ENCODE measurements around the gene TYMP.
A peak's percentile ranks its signal among the peaks of the same experiment; 100 is the strongest.
"Not testable (repeated sequence)": the region's sequence is repeated elsewhere in the genome, so short reads cannot be mapped to it uniquely, and the experiment has no call there.

Gene TYMP

DNA sequence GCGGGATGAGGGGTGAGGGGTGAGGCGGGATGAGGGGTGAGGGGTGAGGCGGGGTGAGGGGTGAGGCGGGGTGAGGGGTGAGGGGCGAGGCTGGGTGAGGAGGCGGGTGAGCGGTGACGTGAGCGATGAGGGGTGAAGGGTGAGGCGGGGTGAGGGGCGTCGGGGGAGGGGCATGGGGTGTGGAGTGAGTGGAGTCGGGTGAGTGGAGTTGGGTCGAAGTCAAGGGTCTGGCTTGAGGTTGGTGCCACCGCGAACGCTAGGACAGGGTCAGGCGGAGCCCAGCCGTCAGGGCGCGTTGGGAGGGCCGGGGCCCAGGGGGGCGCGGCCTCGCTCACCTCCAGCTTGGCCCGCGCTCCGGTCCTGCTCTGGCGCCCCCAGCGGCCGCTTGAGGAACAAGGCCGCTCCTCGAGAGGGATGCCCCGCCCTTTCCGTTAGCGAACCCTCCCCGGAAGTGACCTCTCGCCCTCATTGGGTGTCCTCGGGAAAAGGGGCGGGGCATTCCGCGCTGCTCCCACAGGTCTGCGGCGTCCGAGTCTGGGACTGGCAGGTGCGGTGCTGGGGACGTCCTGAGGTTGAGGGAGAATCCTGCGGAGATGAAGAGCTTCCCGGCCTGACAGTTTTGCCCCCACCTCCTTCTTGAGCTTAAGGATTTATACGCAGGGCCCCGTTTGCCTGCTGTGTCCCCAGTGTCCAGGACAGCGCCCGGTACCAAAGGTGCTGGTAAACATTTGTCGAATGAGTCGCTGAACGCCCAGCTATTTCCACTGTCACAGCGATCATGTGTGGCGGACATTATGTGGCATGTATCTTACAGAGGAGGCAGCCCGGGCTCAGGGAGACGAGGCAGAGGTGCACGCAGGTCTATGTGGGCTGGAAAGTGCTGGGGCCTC, 33.0 kb upstream of the TYMP start, which contains the start of gene SYCE3:
Gene SYCE3 (minus strand): TSS at position 397 of the 890 bp plus-strand sequence. CDS start 6,514 bp downstream, outside the sequence.
- peak; percentile 96 for DNase-seq

DNA sequence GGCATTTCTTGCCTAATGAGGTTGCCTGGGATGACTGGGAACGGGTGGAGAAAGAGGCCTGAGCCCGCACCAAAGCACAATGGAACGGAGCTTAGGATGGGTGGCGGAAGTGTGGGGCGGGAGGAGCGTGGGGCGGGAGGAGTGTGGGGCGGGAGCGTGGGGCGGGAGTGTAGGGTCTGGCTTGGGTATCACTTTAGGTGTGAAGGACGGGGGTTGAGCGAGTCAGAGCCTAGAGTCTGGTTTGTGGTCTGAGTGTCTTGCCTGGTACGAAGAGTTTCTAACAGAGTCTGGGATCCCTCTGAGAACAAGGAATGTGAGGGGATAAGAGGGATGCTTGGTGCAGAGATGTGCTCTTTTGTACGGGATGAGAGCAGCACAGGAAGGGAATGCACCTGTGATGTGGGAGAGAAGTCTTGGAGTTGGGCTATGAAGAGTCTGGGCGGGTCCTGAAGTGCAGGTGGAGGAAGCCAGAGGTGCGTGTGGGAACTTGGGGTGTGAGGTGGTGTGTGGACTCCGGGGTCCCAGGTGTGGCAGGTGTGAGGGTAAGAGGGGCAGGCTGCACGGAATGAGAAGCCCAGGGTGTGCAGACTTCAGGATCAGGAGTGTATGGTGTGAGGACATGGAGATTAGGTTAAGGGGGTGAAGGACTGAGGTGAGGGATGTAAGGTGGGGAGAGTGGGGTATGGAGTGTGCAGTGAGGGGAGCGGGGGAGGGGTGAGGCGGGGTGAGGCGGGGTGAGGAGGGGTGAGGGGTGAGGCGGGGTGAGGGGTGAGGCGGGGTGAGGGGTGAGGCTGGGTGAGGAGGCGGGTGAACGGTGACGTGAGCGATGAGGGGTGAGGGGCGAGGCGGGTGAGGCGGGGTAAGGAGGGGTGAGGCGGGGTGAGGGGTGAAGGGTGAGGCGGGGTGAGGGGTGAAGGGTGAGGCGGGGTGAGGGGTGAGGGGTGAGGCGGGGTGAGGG, 31.9 kb upstream of the TYMP start:
- DNase-seq = no peak

DNA sequence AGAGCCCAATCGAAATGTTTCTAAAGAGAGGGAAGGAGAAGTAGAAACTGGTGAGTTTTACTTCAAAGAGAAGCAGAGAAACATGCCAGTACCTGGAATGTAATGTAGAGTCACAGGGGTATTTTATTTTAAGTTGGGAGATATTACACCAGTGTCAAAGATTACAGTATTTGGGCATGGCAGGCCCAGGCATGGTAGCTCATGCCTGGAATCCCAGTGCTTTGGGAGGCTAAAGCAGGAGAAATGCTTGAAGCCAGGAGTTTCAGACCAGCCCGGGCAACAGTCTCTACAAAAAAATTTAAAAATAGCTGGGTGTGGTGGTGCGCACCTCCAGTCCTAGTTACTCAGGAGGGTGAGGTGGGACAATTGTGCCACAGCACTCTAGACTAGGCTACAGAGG, 30.2 kb upstream of the TYMP start:
- DNase-seq = no peak

DNA sequence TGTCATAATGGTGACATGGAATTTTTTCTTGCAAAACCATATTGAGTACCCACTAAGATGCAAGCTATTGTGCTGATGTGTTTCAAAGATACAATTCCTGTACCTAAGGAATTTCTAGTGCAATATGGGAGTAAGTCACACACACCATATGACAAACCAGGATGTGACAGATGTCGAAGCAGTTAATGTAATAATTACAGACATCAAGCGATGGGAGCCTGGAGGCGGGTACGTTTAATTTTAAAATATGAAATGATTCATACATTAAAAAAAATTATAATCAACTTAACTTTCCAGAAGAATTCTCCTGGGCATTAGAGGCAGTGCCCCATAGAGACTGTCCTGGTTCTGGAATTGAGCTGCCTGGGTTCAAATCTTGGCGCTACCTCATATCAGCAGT, 26.9 kb upstream of the TYMP start:
- DNase-seq = no peak

DNA sequence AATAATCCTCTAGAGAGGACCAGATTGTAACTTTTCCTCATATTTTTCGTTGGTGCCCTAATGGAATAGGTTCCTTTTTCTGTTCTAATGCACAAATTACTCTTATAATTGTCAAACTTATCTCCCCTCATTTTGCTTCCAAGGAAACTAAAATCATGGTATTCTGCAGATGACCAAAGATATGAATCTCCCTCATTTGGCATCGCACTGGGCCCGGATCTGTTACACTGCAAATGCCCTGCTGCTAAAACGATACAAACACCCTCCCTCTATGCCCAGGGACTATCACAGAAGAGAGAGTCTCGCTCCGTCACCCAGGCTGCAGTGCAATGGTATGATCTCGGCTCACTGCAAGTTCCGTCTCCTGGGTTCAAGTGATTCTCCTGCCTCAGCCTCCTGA, 23.5 kb upstream of the TYMP start:
- DNase-seq = no peak

DNA sequence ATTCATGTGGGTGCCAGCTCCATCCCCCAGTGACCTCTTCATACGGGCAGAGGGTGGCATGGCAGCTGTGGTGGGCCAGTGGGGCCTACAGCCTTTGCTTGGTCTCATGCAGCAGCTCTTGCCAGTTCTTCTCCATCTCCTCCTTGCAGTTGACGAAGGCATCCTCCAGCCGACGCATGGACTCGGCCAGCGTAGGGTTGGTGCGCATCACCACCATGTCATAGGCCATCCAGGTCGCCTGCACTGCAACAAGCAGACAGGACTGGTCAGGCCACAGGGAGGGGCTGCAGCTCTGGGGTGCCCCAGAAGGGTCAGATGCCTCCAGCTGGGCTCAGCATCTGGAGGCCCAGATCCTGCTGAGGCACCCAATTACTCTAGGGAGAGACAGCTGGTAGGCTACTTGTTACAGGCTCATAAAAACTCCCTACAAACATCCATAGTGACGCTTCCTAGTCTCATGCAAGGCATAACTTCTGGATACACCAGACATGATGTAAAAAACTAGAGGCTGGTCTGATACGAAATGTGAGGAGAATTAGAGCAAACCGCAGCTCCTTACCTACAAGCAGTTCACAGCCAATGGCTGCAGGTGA, 21.4 kb upstream of the TYMP start:
- no peak for DNase-seq

DNA sequence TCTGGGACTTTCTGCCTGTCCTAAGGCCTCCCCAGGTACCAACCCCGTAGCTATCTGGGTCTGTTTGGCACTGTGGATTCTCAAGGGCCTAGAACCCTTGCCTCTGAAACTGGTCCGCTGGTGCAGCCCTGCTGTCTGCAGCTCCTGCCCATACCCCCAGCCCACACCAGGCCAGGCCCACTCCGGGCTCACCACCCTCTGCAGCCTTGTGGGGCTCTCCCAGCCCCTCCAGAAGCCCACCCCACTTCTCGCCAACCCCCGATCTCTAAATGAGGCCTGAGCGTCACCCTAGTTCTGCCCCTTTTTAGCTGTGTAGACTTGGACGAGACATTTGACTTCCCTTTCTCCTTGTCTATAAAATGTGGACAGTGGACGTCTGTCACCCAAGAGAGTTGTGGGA, 20.6 kb upstream of the TYMP start:
- no peak for DNase-seq

DNA sequence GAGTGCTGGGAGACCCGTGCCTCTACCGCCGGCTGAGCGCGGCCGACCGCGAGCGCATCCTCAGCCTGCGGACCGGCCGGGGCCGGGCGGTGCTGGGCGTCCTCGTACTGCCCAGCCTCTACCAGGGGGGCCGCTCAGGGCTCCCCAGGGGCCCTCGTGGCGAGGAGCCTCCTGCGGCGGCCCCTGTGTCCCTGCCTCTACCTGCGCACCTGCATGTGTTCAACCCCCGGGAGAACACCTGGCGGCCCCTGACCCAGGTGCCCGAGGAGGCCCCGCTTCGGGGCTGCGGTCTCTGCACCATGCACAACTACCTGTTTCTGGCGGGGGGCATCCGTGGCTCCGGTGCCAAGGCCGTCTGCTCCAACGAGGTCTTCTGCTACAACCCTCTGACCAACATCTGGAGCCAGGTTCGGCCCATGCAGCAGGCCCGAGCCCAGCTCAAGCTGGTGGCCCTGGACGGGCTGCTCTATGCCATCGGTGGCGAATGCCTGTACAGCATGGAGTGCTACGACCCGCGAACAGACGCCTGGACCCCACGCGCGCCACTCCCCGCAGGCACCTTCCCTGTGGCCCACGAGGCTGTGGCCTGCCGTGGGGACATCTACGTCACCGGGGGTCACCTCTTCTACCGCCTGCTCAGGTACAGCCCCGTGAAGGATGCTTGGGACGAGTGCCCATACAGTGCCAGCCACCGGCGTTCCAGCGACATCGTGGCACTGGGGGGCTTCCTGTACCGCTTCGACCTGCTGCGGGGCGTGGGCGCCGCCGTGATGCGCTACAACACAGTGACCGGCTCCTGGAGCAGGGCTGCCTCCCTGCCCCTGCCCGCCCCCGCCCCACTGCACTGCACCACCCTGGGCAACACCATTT, 19.3 kb upstream of the TYMP start:
- no peak for DNase-seq

DNA sequence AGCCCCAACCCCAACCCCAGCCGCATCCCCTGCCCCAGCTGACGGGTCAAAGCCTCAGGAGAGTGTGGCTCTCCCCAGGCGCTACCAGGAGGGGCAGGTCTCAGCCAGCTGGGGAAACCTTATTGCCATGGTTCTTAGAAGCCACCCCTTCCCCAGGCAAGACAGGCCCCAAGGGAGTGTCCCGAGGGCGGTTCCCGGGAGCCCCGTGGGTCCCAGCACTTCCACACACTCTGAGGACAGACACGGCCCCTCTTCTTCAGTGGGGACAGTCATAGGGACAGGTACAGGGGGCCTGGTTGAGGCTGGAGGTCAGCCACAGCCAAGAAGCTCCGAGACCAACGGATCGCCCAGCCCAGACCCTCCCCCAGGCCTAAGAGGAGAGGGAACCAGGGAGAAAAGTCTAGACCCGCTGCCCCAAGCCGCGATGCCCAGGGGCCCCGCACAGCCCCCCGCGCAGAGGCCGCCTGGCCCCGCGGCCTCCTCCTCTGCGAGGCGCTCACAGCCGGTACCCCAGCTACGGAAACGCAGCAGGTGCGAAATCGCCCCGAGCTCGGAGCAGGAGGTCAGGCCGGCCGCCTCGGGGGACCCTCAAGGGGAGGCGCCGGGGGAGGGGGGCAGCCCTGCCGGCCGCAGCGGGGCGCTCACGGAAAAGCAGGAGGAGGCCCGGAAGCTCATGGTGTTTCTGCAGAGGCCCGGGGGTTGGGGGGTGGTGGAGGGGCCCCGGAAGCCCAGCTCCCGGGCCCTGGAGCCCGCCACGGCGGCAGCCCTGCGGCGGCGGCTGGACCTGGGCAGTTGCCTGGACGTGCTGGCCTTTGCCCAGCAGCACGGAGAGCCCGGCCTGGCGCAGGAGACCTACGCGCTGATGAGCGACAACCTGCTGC, 18.5 kb upstream of the TYMP start:
- peak; percentile 28 for DNase-seq

DNA sequence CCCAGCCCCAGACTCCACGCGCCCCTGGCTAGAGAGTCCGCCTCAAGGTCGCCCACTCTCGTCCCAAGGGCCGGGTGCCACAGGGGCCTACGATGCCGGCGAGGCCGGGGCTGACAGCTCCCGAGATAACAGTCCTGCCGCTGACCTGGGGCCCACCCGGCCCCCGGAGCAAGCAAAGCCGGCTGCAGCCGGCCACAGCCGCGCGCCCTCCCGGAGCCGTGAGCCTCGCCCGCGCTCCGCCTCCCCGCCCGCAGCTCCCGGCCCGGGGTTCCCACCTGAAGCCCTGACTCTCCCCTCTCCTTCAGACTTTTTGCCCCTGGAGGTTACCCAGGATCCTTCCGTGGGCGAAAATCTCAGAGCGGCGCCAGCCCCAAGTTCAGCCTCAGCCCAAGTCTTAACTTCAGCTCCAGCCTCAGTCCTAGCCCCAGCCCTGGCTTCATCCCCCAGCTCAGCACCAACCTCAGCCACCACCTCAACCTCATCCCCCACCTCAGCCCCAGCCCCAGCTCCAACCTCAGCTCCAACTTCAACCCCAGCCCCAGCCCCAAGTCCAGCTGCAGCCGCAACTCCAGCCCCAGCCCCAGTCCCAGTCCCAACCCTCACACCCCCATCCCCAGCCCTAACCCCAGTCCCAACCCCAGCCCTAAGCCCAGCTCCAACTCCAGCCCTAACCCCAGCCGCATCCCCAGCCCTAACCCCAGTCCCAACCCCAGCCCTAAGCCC, 17.6 kb upstream of the TYMP start:
- no peak for DNase-seq

DNA sequence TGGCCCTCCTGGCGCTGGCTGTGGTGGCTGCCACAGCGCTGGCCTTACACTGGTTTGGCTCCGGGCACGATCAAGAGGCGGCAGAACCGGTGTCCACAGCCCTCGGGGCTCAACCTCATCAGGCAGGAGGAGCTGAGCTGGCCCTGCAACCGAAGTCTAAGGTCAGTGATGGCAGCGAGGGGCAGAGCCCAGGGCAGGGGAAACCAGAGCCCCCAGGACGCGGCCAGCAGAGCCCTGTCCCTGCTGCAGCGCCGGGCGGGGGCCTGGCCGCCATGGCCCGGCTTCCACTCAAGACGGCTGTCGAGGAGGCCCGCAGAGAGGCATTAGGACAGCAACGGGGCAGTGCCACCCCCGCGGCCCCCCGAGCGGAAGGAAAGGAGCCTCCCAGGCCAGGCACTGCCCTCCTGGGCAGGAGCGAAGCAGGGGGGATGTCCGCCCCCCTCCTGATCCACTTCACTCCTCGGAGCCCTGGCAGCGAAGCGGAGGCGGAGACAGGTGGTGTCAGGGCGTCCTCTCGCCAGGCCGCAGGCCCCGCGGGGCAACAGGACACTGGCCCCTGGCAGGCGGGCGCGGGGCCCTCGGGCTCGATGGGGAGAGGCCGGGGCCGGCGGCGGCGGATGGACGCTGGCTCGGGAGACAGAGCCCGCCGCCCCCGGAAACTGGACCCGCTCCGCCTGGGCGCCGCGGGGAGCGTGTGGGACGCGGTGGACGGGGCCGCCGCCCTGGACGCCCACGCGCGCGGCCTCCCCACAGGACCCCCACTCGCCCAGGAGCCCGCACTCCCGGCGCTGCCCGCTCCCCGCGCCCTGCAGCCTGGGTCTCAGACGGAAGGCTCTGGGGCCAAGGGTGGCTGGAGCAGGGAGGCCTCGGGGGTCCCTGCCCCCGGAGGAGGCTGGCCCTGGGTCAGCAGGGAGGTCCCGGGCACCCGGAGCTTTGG, 16.8 kb upstream of the TYMP start:
- no peak for DNase-seq

DNA sequence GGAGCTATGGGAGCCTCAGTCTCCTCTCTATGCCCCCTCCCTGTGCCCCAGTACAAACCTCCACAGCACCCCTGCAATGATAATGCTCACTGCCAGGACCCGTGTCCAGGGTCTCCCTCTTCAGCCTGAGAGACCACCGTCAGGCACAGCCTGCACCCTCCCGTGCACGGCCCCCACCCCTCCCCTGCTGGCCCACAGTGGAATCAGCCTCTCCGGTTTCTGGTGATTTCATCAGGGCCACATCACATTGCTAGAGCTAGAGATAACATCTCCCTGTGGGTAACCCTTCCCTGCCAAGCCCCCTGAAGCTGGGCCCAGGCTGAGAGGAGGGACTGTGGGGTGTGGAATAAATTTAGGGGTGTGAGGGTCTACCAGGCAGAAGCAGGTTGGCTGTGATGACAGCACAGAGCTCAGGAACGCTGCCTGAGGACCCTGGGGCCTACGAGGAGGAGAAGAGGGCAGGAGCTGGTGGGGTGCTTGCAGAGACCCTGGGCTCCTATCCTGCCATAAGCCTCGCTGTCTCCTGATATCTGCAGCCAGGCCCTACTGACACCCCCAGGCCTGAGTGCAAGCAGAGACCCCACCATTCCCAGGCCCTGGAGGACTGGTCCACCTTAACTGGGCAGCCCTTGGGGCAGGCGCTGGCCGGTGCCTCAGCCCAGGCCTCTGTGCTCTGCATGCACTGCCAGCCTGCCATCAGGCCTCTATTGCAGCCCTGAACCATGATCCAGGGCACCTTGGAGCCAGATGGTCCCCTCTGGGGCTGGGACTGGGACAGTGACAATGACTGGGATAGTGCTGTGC, 15.9 kb upstream of the TYMP start, which contains the start of gene KLHDC7B:
Gene KLHDC7B (plus strand): TSS at position 378 of the 804 bp plus-strand sequence. CDS start 345 bp downstream, at position 723.
- no peak for DNase-seq

DNA sequence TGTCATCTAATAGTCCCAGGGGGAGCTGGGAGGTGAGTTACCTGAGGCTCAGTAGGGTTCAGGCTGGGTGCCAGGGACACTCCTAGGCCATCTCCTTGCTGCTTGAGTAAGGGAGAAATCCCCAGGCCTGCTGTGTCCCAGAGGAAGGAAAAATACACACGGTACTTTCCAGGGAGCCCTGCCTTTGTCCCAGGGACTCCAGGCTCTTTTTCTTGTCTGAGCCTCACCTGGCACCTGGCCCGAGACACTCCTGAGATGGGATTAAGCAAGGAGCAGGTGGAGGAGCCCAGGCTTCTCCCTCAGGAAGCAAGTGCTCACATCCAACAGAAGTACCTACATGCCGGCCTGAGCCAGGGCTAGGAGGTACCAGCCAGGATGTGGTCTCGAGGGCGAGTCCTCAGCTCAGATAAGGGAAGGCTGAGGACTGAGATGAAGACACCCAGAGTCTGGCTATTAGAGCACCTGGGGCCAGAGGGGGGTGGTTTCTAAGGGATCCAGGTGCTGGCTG, 15.0 kb upstream of the TYMP start:
- DNase-seq = no peak

DNA sequence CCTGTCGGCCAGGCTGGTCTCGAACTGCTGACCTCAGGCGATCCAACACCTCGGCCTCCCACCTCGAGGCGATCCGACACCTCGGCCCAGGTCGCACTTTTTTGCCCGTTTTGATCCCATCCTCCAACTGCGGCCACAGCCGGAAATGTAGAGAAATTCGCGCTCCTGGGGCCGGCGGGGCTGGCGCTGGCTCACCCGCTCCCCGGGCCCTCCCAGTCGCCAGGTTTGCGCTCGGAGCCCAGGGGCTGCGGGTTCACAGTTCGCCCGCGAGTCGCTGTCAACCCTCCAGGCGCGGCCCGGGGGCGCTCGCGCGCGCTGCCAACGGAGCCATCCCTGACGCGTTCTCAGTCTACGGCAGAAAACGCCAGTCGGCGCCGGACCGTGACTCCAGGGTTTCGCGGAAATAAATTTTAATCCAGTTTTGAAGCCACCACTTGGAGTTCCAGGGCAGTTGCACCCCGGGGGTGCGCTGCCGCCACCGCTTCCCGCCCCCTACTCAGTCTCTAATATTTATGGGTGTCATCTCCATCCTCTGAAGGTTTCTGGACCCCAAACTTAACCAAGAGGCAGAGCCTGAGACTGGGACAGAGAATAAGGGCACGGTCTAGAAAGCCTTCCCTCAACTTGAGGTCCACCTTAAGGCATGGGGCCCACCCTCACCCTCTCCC, 14.4 kb upstream of the TYMP start:
- peak; percentile 57 for DNase-seq

DNA sequence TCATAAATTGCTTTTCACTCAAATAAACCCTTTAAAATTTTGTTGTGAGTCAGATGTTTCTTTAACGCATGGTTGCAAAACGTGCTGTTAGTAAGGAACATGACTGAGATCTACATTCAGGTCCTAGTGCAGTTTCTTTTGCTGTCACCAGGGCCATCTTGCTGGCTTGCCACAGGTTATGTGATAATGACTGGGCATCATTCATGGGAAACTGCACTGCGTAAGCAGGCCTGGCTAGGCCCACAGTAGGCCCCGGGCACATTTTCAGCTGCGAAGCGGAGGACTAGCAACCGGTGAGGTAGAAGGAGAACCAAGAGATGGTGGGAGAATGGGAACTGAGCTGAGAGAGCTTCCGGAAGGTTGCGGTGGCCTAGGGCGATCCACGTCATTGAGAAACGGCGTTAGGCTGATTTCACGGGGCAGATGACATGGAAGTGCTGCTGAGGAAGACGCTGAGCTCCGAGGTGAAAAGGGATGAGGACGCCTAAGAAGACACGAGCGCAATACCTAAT, 12.7 kb upstream of the TYMP start:
- DNase-seq = no peak

DNA sequence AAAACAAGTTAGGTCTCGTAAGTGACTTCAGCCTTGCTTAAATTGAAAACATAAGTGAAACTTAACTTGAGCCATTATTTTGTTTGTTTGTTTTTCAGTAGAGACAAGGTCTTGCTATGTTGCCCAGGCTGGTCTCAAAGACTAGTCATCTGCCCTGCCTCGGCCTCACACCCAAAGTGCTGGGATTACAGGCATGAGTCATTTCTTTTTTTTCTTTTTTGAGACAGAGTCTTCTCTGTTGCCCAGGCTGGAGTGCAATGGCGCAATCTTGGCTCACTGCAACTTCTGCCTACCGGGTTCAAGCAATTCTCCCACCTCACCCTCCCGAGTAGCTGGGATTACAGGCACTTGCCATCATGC, 11.8 kb upstream of the TYMP start:
- not testable (repeated sequence) for DNase-seq

DNA sequence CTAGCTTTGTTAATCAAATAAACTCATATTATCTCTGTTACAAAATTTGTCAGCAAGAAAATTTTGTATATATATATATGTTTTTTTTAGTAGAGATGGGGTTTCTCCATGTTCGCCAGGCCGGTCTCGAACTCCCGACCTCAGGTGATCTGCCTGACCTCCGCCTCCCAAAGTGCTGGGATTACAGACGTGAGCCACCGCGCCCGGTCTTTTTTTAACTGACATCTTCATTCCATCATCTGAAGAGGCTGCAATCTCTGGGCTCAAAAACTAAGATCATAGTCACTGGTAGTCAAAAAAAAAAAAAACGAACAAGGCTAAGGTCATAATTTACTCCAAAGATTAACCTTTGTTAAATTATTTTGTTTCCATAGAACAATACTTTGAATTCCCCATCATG, 10.6 kb upstream of the TYMP start:
- no peak for DNase-seq

Data from effector CD8-positive, alpha-beta T cell (primary cell).